Esophagus squamous epithelium (tissue), 5 donors: ENCODE data around the gene APC. TPM values are rescaled to one million over a fixed set of nuclear protein-coding genes. Genes with fewer than 3 reads are reported as not detected.

Experiments used
- DNase-seq: peaks from one replicate; lab custom pipeline; 2025; lab: John Stamatoyannopoulos, UW
- H3K27ac ChIP-seq, 4 donors: fragments of 200-600 bp; sonication (generic); one replicate each; pipeline ENCODE4 v1.5.1; 2016 to 2019; ENCODE audit warnings: mild to moderate bottlenecking in 1 of 4
- H3K27me3 ChIP-seq, 4 donors: fragments of 200-600 bp; sonication (generic); 1 replicate in 3 of 4; 2 replicates in 1 of 4; pipeline versions ENCODE4 v1.5.1 to v1.6.0; 2017 to 2021; ENCODE audit warnings: antibody characterized with exemption in 1 of 4
- H3K36me3 ChIP-seq, 3 donors: fragments of 200-600 bp; sonication (generic); one replicate each; pipeline ENCODE4 v1.5.1; 2016 to 2019
- H3K4me1 ChIP-seq, 3 donors: fragments of 200-600 bp; sonication (generic); one replicate each; pipeline ENCODE4 v1.5.1; 2017 to 2019
- H3K4me3 ChIP-seq, 4 donors: fragments of 200-600 bp; sonication (generic); 1 replicate in 3 of 4; 2 replicates in 1 of 4; pipeline ENCODE4 v1.5.1; 2016 to 2019; ENCODE audit warnings: mild to moderate bottlenecking in 2 of 4, moderate library complexity in 1 of 4
- H3K9me3 ChIP-seq, 3 donors: fragments of 200-600 bp; sonication (generic); one replicate each; pipeline ENCODE4 v1.5.1; 2016 to 2019
- CTCF ChIP-seq, 6 experiments: fragments of 450-650 bp in 4 of 6; fragments of 200-600 bp in 2 of 6; sonication (generic) in 2 of 6; IDR thresholded peaks; one replicate each; pipeline ENCODE4 v1.5.1; 2016 to 2019; ENCODE audit warnings: antibody characterized with exemption in 6 of 6, mild to moderate bottlenecking in 4 of 6, moderate library complexity in 4 of 6
- POLR2A ChIP-seq, 4 donors: fragments of 450-650 bp; IDR thresholded peaks; one replicate each; pipeline ENCODE4 v1.6.1; 2017; ENCODE audit warnings: antibody characterized with exemption in 4 of 4, mild to moderate bottlenecking in 4 of 4, moderate library complexity in 3 of 4
- WGBS, 2 donors: methylation state at CpG; one replicate each; pipeline ENCODE4 v1.1.5; 2018; 5-methylcytosine and 5-hydroxymethylcytosine counted together
- intact Hi-C: fragments of 100-400 bp; cut with DNase I; formaldehyde crosslinking; loops from one replicate; pipeline ENCODE4 v1.15.0; 2022
- total RNA-seq, 4 donors: library from RNA; depleted of rRNA; stranded (reverse); fragments of >200 nt; gene quantifications; one replicate each; pipeline ENCODE4 v1.1.0, GENCODE V29; 2016
- donor health status: DM: yes; HTN: yes; CAD: no.

APC gene
- total RNA-seq, 4 donors from 2014 or later = 34.7 to 75.0 (median 58.1) TPM

- Histone ChIP-seq H3K27me3 (no peaks in the 10 kb centered on the region), H3K4me1 (peaks cover 14 to 54% (median 17%) of the 10 kb centered on the region in 3 donors), H3K9me3 (no peaks in the 10 kb centered on the region), H3K27ac (peak overlapping the region; percentile 94 to 97 (median 96)), H3K36me3 (no peaks in the 10 kb centered on the region), H3K4me3 (peak overlapping the region; percentile 84 to 97 (median 86))
- peak; percentile 86 for DNase-seq
- intact Hi-C loops = no loop called here
- WGBS, 2 donors = 7 to 11% methylated on average over 10 to 20 of the region's 61 CpGs
- TF ChIP-seq CTCF (IDR thresholded peaks at IDR 0.05) (peak in 2 of 6 experiments; percentile 3 to 41), POLR2A (IDR thresholded peaks at IDR 0.05) (peak in 3 of 4 donors; percentile 67 to 80 (median 77))
Observed at GRCh38 chr5:112707187-112708102, 30.2 kb upstream of the APC start.

GRCh38 chr5:112708103-112708622, 29.5 kb upstream of the APC start:
- Histone ChIP-seq H3K9me3 (no peaks in the 10 kb centered on the region), H3K27me3 (no peaks in the 10 kb centered on the region), H3K36me3 (no peaks in the 10 kb centered on the region), H3K4me1 (peaks cover 14 to 59% (median 17%) of the 10 kb centered on the region in 3 donors), H3K27ac (peak overlapping the region; percentile 94 to 97 (median 96)), H3K4me3 (peak overlapping the region; percentile 84 to 97 (median 86))
- no peak for DNase-seq
- TF ChIP-seq POLR2A (IDR thresholded peaks at IDR 0.05) (no peak), CTCF (IDR thresholded peaks at IDR 0.05) (no peak)
- WGBS, 2 donors = 0% methylated on average over 12 to 13 of the region's 13 CpGs
- intact Hi-C loops = no loop called here

- TF ChIP-seq POLR2A (IDR thresholded peaks at IDR 0.05) = no peak
- TF ChIP-seq CTCF (IDR thresholded peaks at IDR 0.05) = no peak
- Histone ChIP-seq H3K27ac (peak overlapping the region in 1 of 4 donors; percentile 96), H3K36me3 (peaks cover 0 to 3% (median 0%) of the 10 kb centered on the region in 3 donors), H3K4me3 (peak overlapping the region in 2 of 4 donors; percentile 84 to 97), H3K4me1 (peaks cover 14 to 62% (median 24%) of the 10 kb centered on the region in 3 donors), H3K27me3 (no peaks in the 10 kb centered on the region), H3K9me3 (no peaks in the 10 kb centered on the region)
- WGBS, 2 donors = 67 to 97% methylated on average over 1 to 3 of the region's 3 CpGs
- no peak for DNase-seq
- intact Hi-C loops = no loop called here
Observed at GRCh38 chr5:112709416-112709815, 28.3 kb upstream of the APC start.

- TF ChIP-seq CTCF (IDR thresholded peaks at IDR 0.05) (no peak), POLR2A (IDR thresholded peaks at IDR 0.05) (no peak)
- DNase-seq = no peak
- 90 to 97% methylated on average over 4 of the region's 4 CpGs for WGBS, 2 donors
Observed at GRCh38 chr5:112710896-112711295, 26.8 kb upstream of the APC start.

GRCh38 chr5:112711436-112711835, 26.2 kb upstream of the APC start:
- WGBS, 2 donors = 71 to 85% methylated on average over 3 of the region's 3 CpGs
- DNase-seq = no peak
- no peaks in the 10 kb centered on the region for H3K9me3 ChIP-seq
- TF ChIP-seq POLR2A (IDR thresholded peaks at IDR 0.05) (no peak), CTCF (IDR thresholded peaks at IDR 0.05) (no peak)
- peaks cover 14 to 66% (median 24%) of the 10 kb centered on the region in 3 donors for H3K4me1 ChIP-seq
- intact Hi-C loops = no loop called here
- peaks cover 0 to 3% (median 0%) of the 10 kb centered on the region in 3 donors for H3K36me3 ChIP-seq
- no peak overlapping the region for H3K4me3 ChIP-seq
- no peaks in the 10 kb centered on the region for H3K27me3 ChIP-seq
- no peak overlapping the region for H3K27ac ChIP-seq

More at GRCh38 chr5:112710896-112711295, 26.8 kb upstream of the APC start:
- no peak overlapping the region for H3K4me3 ChIP-seq
- no peak overlapping the region for H3K27ac ChIP-seq
- H3K27me3 ChIP-seq = no peaks in the 10 kb centered on the region
- H3K4me1 ChIP-seq = peaks cover 14 to 66% (median 24%) of the 10 kb centered on the region in 3 donors
- intact Hi-C loops = no loop called here
- peaks cover 0 to 3% (median 0%) of the 10 kb centered on the region in 3 donors for H3K36me3 ChIP-seq
- no peaks in the 10 kb centered on the region for H3K9me3 ChIP-seq
